ENCODE results near the gene SEC14L1.

SEC14L1 gene

DNA sequence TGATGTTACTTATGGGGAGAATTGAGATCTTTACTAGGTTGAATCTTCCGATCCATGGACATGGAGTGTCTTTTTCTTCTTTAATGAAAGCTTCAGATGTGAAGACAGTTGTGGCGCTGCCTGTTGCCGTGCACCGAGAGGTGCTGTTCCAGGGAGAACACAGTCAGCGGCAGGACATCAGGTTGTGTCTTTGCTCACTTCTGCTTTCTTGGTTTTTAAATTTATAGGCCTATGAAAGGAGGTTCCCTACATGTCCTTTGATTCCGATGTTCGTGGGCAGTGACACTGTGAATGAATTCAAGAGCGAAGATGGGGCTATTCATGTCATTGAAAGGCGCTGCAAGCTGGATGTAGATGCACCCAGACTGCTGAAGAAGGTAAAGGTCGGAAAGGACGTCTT is 49.8 kb downstream of the SEC14L1 start:
- DNase-seq = no peak

DNA sequence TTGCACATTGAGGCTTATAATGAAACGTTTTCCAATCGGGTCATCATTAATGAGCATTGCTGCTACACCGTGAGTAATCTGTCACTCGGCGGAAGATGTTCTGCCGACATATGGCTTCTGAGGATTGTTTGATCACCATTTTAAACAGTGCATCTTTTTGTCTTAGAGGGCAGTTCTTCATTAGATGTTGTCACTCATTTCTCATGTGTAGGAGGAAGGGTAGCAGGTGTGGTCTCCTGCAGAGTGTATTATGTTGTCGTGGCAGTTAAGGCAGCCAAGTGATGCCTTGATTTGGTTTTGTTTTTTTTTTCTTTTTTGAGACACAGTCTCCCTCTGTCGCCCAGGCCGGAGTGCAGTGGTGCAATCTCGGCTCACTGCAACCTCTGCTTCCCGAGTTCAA is 50.5 kb downstream of the SEC14L1 start:
- no peak for DNase-seq

DNA sequence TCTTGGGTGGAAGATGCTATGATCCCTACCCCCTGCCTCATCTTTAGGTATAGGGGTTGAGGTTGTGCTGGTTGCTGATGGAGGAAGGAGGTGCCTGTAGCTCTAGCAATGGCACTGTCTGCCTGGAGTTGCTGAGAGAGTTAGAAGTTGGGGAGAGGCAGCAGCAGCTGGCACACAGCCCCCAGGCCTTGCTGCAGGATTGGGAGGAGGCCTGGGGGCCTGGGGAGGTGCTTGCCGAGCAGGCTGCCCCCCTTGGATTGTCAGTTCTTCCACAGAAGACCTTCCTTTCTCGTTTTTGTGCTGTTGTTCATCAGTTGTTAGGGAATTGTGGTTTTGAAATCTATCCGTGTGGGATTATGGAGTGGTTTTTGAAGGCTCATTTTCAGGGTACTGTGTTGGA is 52.9 kb downstream of the SEC14L1 start:
- no peak for DNase-seq

DNA sequence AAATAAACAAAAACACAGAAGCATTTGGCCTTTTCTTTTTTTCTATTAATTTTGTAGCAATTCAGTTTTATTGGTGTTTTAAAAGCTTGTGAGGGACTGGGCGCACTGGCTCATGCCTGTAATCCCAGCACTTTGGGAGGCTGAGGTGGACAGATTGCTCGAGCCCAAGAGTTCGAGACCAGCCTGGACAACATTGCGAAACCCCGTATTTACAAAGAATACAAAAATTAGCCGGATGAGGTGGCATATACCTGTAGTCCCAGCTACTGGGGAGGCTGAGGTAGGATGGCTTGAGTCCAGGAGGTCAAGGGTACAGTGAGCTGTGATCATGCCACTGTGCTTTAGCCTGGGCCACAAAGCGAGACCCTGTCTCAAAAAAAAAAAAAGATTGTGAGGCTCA is 53.4 kb downstream of the SEC14L1 start:
- DNase-seq = no peak

DNA sequence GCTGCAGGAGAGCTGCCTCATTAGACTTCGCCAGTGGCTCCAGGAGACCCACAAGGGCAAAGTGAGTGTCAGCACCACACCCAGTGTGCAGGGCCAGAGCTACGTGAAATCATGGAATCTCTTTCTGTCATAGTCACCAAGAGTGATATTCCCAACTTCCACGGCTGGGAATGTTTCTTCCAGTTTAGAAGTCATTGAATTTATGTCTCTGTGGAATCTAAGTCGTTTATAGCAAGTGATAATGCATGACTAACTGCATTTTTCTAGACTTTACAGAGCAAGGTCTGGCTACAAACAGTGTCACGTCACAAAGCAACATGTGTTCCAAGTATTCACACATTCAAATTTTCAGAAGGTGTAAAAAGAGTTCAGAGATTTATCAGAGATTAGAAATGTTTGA is 55.5 kb downstream of the SEC14L1 start:
- no peak for DNase-seq

DNA sequence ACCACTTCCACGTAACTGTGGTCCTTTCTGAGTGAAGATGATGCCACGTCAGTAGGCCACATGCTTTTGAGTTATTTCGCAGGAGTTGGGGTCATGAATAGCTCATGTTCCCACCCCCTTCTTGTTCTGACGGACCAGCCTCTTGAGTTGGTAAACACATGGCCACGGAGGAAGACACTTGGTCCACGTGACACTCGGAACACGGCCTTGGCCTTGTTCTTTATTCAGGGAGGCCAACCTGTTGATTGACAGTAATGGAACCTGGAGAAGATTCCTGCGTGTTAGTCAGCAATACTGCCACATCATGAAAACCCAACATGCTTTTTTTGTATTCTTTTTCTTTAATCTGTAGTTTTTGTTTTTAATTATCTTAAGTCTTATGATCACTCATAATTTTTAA is 56.3 kb downstream of the SEC14L1 start:
- DNase-seq = no peak

DNA sequence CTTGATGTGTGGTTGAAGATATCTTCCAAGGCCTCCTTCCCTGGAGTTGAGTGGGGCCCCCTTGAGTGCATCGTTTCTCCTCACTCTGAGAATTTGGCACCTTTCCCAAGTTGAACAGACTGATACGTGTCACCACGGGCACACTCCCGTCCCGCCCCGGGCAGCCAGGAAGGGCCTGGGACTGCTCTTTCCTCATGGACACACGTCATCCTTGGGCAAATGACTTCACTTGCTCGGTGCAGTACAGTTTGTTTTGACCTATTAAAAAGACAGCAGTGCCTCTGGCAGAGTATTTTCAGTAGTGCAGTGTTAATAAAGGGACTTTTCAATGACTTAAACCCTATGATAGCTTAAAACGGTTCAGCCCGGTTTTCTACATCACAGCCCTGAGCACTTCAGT is 59.9 kb downstream of the SEC14L1 start:
- no peak for DNase-seq

DNA sequence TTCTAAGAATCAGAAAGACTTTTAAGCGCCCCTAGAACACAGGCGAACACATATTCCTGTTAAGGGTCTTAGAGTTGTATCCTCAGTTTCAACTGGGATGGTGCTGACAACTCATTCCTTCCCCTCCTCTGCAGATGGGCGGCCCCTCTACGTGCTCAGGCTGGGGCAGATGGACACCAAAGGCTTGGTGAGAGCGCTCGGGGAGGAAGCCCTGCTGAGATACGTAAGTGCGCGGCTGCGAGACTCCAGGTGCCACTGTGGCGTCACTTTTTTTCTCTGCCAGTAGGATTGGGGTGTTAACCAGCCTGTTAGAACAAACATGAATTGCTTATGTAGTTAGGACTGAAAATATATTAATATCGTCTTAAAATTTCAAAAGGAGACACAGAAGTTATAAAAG is 62.7 kb downstream of the SEC14L1 start:
- no peak for DNase-seq

DNA sequence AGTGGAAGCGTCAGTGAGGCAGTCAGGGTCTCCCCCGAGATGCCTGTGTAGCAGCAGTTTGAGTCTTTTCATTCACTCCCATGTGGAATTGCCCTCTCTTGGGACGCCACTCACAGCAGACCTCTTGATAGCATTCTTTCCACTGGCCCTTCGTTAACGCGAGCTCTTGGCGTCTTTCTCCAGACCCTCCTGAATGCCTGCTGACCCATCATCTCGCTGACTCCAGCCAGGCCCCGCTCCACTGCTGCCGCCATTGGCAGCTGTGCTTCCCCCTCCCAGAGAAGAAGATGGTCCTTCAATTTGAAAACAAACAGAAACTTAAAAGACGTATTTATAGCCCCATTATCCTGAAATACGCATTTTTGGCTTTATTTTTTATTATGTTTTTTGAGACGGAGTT is 63.1 kb downstream of the SEC14L1 start:
- no peak for DNase-seq

DNA sequence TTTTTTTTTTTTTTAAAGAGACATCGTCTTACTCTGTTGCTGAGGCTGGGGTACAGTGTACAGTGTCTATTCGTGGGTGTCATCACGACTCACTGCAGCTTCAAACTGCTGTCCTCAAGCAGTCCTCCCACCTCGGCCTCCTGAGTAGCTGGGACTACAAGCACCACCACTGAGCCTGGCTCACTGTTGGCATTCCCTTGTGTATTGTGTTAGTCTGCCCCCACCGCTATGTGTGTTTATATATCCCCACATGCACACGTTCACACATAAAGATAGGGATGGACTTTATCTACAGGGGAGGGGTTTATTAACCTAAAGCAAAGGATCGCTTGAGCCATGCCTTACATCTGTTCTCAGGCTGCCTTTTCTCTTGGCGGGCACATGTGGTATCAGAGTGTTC is 63.8 kb downstream of the SEC14L1 start:
- no peak for DNase-seq

DNA sequence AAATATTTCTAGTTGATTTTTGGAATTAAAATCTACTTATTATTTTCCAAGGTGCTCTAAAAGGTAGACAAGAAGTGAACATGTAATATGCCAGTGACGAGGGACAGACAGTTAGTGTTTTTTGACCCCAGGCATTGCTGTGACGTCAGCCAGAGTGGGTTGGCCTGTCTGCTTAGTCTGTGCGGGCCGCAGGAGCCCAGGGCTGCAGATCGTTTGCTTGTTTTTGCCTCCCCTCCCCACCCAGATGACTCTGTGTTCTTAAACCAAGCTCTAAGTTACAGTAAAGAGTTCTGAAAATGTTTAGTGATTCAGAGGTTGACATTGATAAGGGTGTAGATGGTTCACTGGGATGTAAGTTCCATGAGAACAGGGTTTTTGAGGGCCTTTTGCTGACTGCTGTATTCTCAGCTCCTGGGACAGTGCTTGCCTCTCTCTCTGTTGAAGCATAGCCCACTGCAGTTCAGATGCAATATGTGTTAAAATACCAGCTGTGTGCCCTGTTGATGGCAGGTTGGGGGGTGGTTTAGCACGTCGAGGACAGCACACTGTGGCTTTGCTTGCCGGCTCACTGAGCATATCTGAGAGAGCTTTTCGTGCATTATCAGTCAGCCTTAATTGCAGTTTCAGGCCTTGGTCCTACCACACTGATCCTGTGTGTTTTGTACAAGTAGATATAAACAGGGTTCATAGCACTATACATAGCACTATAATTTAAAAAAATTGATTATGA is 64.8 kb downstream of the SEC14L1 start:
- no peak for DNase-seq

DNA sequence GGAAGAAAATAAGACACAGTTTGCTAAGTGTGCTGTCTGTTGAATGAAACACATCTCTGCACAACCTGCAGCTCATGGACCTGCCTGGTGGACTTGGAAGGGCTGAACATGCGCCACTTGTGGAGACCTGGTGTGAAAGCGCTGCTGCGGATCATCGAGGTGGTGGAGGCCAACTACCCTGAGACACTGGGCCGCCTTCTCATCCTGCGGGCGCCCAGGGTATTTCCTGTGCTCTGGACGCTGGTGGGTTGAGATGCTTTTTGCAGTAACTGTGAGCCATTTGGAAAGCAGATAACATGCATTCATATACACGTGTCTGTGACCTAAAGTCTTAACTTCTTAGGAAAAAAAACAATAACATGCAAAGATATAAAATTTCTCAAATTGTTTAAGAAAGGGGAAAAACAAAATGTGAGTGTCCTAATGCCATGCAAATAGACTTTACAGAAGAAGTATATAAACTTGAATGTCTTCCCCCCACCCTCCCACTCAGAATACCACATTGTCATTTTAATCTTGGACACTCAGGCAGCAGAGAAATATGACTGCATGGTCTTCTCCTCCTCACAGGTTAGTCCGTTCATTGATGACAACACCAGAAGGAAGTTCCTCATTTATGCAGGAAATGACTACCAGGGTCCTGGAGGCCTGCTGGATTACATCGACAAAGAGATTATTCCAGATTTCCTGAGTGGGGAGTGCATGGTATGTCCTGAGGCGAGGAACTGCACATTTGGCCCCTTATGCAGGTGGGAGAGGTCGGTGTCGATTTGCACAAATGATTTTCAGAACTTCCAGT is 65.6 kb downstream of the SEC14L1 start:
- DNase-seq = no peak

DNA sequence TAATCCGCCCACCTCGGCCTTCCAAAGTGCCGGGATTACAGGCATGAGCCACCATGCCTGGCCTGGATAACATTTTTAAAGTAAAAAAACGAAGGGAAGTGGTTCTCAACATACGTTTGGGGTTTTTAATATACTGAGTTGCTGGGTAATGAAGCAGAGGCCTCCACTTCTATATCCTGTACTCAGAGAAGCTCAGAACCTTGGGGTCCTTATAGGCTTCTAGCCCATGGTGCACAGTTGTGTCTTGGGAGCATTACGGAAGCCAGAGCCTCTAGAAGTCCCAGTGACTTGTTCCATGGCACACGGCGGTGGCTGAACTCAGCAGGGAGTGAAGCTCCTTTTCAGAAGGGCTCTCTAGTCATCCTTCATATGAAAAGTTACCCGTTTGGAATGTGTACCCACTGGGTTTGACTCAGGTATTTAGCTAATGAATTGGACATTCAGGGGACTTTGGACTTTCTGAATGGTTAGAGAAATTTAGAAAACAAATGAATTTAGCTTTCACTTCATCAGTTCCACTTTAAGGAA is 67.0 kb downstream of the SEC14L1 start:
- no peak for DNase-seq

DNA sequence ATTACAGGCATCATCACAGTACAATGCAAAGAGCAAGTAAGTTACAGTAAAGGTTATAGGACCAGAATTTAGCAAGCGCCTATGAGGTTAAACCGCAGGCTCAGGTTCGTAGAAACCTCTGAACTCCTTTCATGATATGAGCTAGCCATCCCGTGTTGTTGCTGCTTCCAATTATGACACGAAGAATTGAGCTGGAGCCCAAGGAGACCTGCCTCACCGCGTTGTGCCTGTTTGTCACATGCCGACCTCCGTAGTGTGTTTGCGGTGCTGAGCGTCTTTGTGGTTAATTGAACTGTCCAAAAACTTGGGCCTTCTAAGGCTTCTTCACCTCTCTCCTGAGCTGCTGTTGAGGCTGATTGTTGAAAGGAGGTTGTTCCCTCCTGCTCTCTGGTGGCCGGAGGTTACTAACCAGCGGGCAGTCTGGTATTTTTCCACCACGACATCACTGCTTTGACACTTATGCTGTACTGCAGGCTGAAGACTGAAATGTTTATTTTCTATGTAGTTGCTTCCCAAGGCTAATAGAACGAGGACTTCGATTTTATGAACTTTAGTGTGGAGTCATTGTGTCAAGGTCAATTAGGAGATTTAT is 67.5 kb downstream of the SEC14L1 start:
- no peak for DNase-seq

DNA sequence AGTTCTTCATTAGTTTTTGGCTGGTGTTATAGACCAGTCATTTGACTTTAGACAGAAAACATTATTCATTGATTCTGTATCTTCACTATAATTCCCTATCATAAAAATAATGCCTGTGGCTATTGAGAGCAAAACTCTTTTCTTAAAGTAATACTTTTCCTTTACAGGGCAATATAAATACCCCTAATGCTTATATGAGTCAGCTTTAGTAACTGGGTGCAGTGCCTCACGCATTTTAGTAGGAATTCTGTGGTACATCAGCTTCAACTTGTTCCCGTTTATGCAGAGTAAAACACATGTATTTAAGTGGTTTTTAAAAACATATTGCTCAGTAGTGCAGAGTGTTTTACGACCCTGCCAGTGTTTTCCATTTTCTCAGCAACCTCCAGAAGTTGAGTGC is 68.1 kb downstream of the SEC14L1 start:
- no peak for DNase-seq

DNA sequence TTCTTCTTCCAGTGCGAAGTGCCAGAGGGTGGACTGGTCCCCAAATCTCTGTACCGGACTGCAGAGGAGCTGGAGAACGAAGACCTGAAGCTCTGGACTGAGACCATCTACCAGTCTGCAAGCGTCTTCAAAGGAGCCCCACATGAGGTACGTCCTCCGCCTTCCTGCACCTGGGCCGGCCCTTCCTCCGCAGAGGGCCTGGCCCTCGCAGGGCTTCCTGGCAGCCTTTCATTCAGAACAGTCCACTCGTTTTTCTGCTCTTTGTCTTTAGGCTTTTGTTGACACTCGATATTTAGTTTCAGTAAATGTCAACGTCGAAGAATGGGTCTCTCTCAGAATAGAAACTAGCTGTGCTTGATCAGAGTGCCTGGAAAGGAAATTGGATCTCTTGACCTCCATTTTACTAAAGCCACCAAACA is 68.6 kb downstream of the SEC14L1 start:
- DNase-seq = no peak

DNA sequence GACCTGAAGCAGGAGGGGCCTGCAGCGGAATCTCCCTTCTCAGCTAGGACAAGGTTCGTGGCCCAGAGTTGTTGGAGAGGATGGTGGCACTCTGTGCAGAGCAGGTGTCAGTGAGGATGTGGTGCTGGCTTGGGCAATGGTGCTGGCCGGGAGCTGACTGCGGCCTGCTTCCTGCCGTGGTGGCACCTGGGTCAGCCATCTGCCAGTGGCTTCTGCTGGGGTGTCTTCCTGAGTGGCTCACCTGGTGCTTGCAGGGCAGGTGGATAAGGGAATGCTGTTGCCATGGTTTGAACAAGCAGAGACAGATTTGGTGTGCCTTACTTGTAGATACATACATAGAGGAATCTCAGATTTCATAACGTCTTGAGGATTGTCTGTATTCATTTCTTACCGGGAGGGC is 69.6 kb downstream of the SEC14L1 start:
- no peak for DNase-seq

DNA sequence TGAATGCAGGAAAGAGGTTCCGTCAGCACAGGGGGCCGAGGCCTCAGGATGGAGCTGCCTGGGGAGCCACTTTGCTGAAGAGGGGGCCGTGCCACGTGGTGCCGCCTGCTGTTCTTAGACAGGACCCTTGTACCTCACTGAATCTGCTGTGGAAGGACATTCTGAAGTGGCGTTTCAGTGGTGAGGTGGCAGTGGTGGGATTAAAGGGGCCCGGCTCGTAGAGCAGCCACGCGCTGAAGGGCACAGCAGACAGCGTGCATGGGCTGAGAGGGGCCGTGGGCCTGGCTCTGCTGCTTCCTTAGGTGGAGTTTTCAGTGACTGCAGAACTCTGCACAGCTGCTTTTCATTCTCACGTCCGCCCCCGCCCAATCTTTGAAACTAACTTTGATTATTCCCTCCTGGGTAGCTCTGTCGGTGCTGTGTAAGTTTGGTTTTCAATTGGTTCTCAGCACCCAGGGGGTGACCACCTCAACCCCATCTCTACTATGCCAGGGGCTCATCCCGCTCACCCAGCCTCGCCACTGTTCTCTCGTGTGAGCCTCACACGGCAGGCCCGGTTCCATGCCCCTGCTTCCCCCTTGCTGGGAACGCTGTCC is 70.3 kb downstream of the SEC14L1 start:
- no peak for DNase-seq

DNA sequence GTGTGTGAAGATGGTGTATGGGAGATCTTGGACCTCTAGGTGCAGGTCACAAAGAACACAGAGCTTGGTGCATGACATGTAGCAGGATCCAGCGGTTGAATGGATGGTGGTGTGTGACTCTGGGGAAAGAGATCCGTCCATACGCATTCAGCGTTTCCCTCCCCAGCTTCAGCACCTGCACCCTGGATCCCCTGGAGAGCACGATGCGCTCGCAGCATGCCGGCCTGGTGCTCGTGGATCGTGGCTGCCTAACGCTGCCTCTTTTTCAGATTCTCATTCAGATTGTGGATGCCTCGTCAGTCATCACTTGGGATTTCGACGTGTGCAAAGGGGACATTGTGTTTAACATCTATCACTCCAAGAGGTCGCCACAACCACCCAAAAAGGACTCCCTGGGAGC is 70.9 kb downstream of the SEC14L1 start:
- DNase-seq = no peak

DNA sequence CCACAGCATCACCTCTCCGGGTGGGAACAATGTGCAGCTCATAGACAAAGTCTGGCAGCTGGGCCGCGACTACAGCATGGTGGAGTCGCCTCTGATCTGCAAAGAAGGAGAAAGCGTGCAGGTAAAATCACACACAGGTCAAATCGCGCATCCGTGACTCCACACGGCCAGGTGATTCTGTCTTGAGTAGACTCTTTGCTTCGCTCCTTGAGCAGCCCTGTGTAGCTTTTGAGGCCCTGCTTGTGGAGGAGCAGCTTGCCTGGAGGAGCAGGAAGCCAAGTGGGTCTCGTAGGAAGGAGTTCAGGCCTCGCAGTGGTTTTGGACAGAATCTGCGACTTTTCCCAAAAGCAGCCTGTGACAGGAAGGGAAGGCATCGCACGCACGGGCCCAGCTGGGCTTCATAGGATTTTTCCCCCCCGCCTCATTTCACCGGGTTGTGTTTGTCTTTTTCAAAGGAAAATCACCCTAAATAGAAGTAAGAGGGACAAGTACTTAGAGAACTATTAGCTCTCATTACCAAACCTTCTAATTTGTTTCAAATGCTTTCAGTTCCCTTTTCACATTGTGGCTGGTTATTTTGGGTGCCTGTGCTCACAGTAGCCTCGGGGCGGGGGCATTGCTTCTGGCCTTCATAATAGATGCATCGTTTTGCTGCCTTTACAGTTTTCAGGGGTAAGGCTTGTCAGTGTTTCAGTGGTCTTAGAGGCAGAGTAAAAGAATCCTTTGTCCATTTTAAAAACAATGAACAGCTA is 71.5 kb downstream of the SEC14L1 start:
- no peak for DNase-seq

DNA sequence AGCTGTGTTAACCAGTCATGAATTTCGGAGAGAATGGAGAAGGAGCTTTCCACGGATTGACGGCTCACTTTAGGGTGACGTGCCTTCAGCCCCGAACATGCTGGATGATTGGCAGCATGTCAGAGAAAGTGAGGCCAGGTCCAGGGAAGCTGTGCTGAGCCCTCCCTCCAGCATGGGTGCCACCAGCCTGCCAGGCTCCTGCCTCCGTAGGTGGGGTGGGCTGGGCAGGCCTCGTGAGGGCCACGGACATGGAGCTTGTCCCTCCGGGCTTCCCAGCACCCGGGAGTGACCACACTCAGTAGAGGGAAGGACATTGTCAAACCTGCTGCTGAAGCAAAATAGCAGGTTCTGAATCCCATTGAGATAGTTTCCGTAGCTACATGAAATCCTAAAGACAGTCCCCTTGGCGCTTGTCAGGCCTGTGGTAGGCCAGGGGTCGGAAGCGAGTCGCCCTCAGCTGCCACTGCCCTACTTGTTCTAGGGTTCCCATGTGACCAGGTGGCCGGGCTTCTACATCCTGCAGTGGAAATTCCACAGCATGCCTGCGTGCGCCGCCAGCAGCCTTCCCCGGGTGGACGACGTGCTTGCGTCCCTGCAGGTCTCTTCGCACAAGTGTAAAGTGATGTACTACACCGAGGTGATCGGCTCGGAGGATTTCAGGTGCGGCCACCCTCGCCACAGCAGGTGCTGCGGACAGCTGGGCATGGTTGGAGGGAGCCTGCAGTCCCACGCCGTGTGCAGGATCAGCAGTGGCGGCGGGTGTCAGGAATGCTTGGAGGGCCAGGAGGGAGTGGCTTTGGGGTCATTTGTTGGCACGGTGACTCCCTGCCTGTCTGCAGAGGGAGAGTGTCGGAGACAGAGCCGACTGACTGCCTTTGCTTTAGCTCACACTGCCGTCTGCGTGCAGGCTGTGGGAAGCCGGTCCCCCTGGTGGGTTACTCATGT is 72.3 kb downstream of the SEC14L1 start:
- no peak for DNase-seq
